Endothelial cell of umbilical vein (primary cell): ENCODE data around the gene DPP7. TPM values are rescaled to one million over a fixed set of nuclear protein-coding genes. Genes with fewer than 3 reads are reported as not detected.

ENCODE experiments used
- BruUV-seq: library from RNA; stranded (reverse); fragments of 400-500 nt; replicated peaks from 2 replicates; lab custom pipeline; 2021; lab: Mats Ljungman, UMichigan
- CTCF ChIA-PET: fragments of 300-600, 350-600 bp; sonication (Branson Sonifier 250); formaldehyde crosslinking; loops from one replicate; lab custom pipeline; 2021; ENCODE audit warnings: antibody characterized with exemption, inconsistent platforms; lab: Charles Lee
- POLR2A ChIA-PET: fragments of 300-600, 350-600 bp; sonication (Branson Sonifier 250); formaldehyde crosslinking; loops from one replicate; lab custom pipeline; 2021; ENCODE audit warnings: antibody characterized with exemption, inconsistent platforms; lab: Charles Lee
- DNase-seq: peaks from one replicate; pipeline ENCODE4 v3.0.0-alpha.2; 2011; ENCODE audit warnings: low read depth, low spot score
- FAIRE-seq: peaks from 2 replicates; lab custom pipeline; 2011; peaks lifted over from hg19 to GRCh38; lab: Jason Lieb, UNC
- H2AFZ ChIP-seq: 2 replicates; pipeline ENCODE4 v1.6.0; 2012; ENCODE audit warnings: low read depth, low read length, control low read depth, inconsistent platforms
- H3K27ac ChIP-seq: 2 replicates; pipeline ENCODE4 v1.5.1; 2011; ENCODE audit warnings: low read depth, mild to moderate bottlenecking, control low read depth, low read length, moderate library complexity; ENCODE audit not compliant: insufficient read depth
- H3K27me3 ChIP-seq, 2 experiments: 2 replicates each; pipeline versions ENCODE4 v1.6.0 to v1.6.1; 2011; ENCODE audit warnings: low read length in 2 of 2, mixed read lengths in 1 of 2; ENCODE audit not compliant: control insufficient read depth in 2 of 2, insufficient read depth in 2 of 2
- H3K36me3 ChIP-seq, 2 experiments: 2 replicates in 1 of 2; 3 replicates in 1 of 2; pipeline ENCODE4 v1.5.1; 2011; ENCODE audit warnings: low read length in 2 of 2, mild to moderate bottlenecking in 1 of 2, moderate library complexity in 1 of 2; ENCODE audit not compliant: control insufficient read depth in 2 of 2, insufficient read depth in 2 of 2; ENCODE audit errors: extremely low read depth in 1 of 2
- H3K4me1 ChIP-seq: 3 replicates; pipeline ENCODE4 v1.5.1; 2011; ENCODE audit warnings: mild to moderate bottlenecking, low read length; ENCODE audit not compliant: control insufficient read depth, insufficient read depth; ENCODE audit errors: extremely low read depth
- H3K4me2 ChIP-seq: 2 replicates; pipeline ENCODE4 v1.6.1; 2011; ENCODE audit warnings: low read length, control low read depth, mixed read lengths; ENCODE audit not compliant: insufficient read depth
- H3K4me3 ChIP-seq, 3 experiments: fragments of 200-600 bp in 1 of 3; sonication (generic), shearing (Covaris generic) in 1 of 3; replicated peaks in 1 of 3; 2 replicates each; pipeline ENCODE4 v1.5.1; 2011 to 2016; ENCODE audit warnings: control low read depth in 3 of 3, low read length in 3 of 3, mild to moderate bottlenecking in 2 of 3, inconsistent platforms in 1 of 3, low read depth in 1 of 3, moderate library complexity in 1 of 3; ENCODE audit not compliant: insufficient read depth in 1 of 3
- H3K79me2 ChIP-seq: 2 replicates; pipeline ENCODE4 v1.6.0; 2012; ENCODE audit warnings: low read length, inconsistent platforms; ENCODE audit not compliant: control insufficient read depth, insufficient read depth
- H3K9ac ChIP-seq: replicated peaks from 2 replicates; pipeline ENCODE3; 2011; ENCODE audit warnings: low read length, control low read depth; ENCODE audit not compliant: insufficient read depth; ENCODE audit errors: extremely low read depth
- H3K9me1 ChIP-seq: replicated peaks from 3 replicates; pipeline ENCODE4 v1.6.0; 2011; ENCODE audit warnings: mild to moderate bottlenecking, low read length; ENCODE audit not compliant: control insufficient read depth, insufficient read depth; ENCODE audit errors: extremely low read depth
- H3K9me3 ChIP-seq: replicated peaks from 2 replicates; pipeline ENCODE4 v1.5.1; 2012; ENCODE audit warnings: low read length, inconsistent platforms; ENCODE audit not compliant: control insufficient read depth, insufficient read depth
- H4K20me1 ChIP-seq: replicated peaks from 2 replicates; pipeline ENCODE3; 2011; ENCODE audit warnings: mild to moderate bottlenecking, low read length; ENCODE audit not compliant: control insufficient read depth, insufficient read depth; ENCODE audit errors: extremely low read depth
- EZH2 ChIP-seq: IDR thresholded peaks from 2 replicates; pipeline ENCODE4 v1.6.1; 2012; ENCODE audit warnings: borderline replicate concordance, low read depth, mild to moderate bottlenecking, moderate library complexity, low read length, inconsistent platforms; ENCODE audit not compliant: severe bottlenecking
- FOS ChIP-seq: IDR thresholded peaks from 2 replicates; pipeline ENCODE4 v1.6.1; 2011; ENCODE audit warnings: mild to moderate bottlenecking, low read length, moderate library complexity, borderline replicate concordance; ENCODE audit not compliant: insufficient read depth
- GATA2 ChIP-seq: IDR thresholded peaks from 2 replicates; pipeline ENCODE4 v1.7.0; 2011; ENCODE audit warnings: low read depth, mild to moderate bottlenecking, moderate library complexity, mixed read lengths, low read length; ENCODE audit not compliant: insufficient read length, insufficient read depth
- JUN ChIP-seq: IDR thresholded peaks from 2 replicates; pipeline ENCODE4 v1.6.1; 2011; ENCODE audit warnings: borderline replicate concordance, low read depth; ENCODE audit not compliant: insufficient read length, insufficient read depth
- MYC ChIP-seq: IDR thresholded peaks from one replicate; pipeline ENCODE4 v1.6.1; 2011; ENCODE audit warnings: mild to moderate bottlenecking, low read depth, low read length
- POLR2A ChIP-seq: IDR thresholded peaks from 2 replicates; pipeline ENCODE4 v1.6.1; 2012; ENCODE audit warnings: low read depth, mild to moderate bottlenecking, control low read depth, low read length
- POLR2AphosphoS5 ChIP-seq: IDR thresholded peaks from 2 replicates; pipeline ENCODE4 v1.6.1; 2012; ENCODE audit warnings: low read depth, mild to moderate bottlenecking, control low read depth, low read length, moderate library complexity; ENCODE audit not compliant: insufficient read depth
- dilution Hi-C: fragments of 300-500 bp; cut with MboI; formaldehyde crosslinking; loops from one replicate; pipeline ENCODE4 v1.15.0; 2019; ENCODE audit warnings: low sequenced_read_pairs; ENCODE audit not compliant: extremely low pct_ligation_motif_present
- intact Hi-C: fragments of 100-400 bp; cut with micrococcal nuclease; formaldehyde crosslinking; loops from one replicate; pipeline ENCODE4 v1.10.0; 2022
- polyA plus RNA-seq, 4 experiments: library from polyadenylated mRNA; depleted of rRNA in 3 of 4; stranded (reverse) in 3 of 4; unstranded in 1 of 4; fragments of >200 nt; gene quantifications; 2 replicates each; pipeline versions ENCODE4 v1.2.1 to v1.2.3, GENCODE V29; 2011 to 2012; ENCODE audit warnings: missing spikeins in 1 of 4
- total RNA-seq: library from RNA; stranded (reverse); gene quantifications from 2 replicates; pipeline ENCODE4 v1.2.3, GENCODE V29; 2021
- TF ChIP-seq, protein P1 (sequence below), 2 donors: IDR thresholded peaks; 1 replicate in 1 of 2; 2 replicates in 1 of 2; pipeline ENCODE4 v1.5.1; 2011; ENCODE audit warnings: low read length in 2 of 2, mild to moderate bottlenecking in 2 of 2, moderate library complexity in 2 of 2, control low read depth in 1 of 2, inconsistent platforms in 1 of 2, low read depth in 1 of 2; ENCODE audit not compliant: insufficient read depth in 1 of 2; ENCODE audit errors: extremely low read depth in 1 of 2
- TF ChIP-seq, protein P2 (sequence below): IDR thresholded peaks from 2 replicates; pipeline ENCODE4 v1.6.1; 2011; ENCODE audit not compliant: insufficient read depth, insufficient read length

DPP7 gene
- total and polyA plus RNA-seq, 2 donors (not counting 3 experiments of a cell fraction or from before 2014, with no cell fraction given), result 149 to 200 TPM

DNA sequence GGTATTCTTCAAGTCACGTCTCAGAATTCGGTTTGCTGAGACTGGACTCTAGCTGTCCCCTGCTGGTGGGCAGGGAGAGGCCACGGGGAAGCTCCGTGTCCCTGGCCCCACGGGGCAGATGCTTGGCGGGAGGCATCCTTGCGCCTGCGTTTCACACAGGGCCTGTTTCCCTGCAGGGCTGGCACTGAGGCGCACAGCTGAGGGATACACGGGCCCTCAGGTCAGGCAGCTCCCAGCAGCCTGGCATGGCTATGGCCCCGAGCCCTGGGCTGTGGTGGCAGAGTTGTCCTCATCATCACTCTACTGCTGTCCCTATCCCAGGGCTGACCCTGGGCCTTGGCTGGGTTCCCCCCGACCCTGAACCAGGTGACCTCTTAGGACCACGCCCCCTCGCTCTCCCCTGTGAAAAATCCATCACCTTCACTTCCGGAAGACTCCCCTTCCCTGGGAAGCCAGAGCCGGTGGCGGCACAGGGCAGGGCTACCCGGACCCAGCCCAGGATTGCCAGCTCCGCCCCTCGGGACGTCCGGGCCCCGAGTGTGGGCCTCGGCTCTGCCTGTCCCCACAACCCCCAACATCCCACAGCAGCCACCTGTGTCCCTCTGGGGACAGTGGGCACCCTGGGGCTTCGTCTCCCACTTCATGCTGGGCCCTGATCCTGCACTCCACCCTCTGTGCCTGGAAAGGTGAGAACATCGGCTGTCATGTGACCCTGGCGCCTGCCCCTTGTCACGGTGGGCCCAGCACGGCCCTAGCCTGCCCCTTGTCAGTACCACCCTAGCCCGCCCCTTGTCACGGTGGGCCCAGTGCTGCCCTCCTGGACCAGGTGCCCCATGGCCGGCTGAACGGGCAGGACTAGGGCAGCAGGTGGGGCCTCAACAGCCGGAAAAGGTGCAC is 5.0 kb downstream of the DPP7 start:
- Histone ChIP-seq H3K36me3 (peaks cover 0 to 41% of the 10 kb centered on the region in 2 experiments), H3K9ac (no peak overlapping the region), H3K9me3 (no peaks in the 10 kb centered on the region), H3K79me2 (no peaks in the 10 kb centered on the region), H3K9me1 (no peaks in the 10 kb centered on the region), H3K4me2 (no peak overlapping the region), H3K4me3 (no peak overlapping the region), H2AFZ (no peak overlapping the region), H3K27me3 (no peaks in the 10 kb centered on the region), H3K27ac (no peak overlapping the region), H3K4me1 (no peaks in the 10 kb centered on the region), H4K20me1 (no peaks in the 10 kb centered on the region)
- FAIRE-seq (no peak), DNase-seq (no peak)
- ChIA-PET CTCF (interaction anchor here (0.8 to 1.2 kb wide), 3 partner anchors 14 to 80 kb away, joined by 3 to 4 read pairs (median 3); no protein-coding TSS in a partner anchor), POLR2A (no interaction called here)
- no TSS peak for BruUV-seq
- intact Hi-C loops (no loop called here), dilution Hi-C loops (no loop called here)
- TF ChIP-seq FOS (no peak), MYC (no peak), POLR2A (no peak), GATA2 (no peak), EZH2 (no peak), JUN (no peak), POLR2AphosphoS5 (no peak)
- TF ChIP-seq, protein P1, sequence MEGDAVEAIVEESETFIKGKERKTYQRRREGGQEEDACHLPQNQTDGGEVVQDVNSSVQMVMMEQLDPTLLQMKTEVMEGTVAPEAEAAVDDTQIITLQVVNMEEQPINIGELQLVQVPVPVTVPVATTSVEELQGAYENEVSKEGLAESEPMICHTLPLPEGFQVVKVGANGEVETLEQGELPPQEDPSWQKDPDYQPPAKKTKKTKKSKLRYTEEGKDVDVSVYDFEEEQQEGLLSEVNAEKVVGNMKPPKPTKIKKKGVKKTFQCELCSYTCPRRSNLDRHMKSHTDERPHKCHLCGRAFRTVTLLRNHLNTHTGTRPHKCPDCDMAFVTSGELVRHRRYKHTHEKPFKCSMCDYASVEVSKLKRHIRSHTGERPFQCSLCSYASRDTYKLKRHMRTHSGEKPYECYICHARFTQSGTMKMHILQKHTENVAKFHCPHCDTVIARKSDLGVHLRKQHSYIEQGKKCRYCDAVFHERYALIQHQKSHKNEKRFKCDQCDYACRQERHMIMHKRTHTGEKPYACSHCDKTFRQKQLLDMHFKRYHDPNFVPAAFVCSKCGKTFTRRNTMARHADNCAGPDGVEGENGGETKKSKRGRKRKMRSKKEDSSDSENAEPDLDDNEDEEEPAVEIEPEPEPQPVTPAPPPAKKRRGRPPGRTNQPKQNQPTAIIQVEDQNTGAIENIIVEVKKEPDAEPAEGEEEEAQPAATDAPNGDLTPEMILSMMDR (IDR thresholded peaks at IDR 0.05; ENCODE audit: extremely low read depth in 1 of 2, insufficient read depth in 1 of 2, low read depth in 1 of 2, low read length in 2 of 2), result no peak
- TF ChIP-seq, protein P2, sequence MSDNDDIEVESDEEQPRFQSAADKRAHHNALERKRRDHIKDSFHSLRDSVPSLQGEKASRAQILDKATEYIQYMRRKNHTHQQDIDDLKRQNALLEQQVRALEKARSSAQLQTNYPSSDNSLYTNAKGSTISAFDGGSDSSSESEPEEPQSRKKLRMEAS, result no peak
